ENCODE measurements around the gene TEX44. TPM values are rescaled to one million over a fixed set of nuclear protein-coding genes. Genes with fewer than 3 reads are reported as not detected.

The TEX44 gene
- total and polyA plus RNA-seq, 4 donors = not detected

GRCh38 chr2:231613663-231614558 lies 21.2 kb downstream of the TEX44 start:
- Histone ChIP-seq H3K27me3 (ENCODE audit: control insufficient read depth in 3 of 3, insufficient read depth in 3 of 3, low read length in 2 of 3) (no peaks in the 10 kb centered on the region), H3K9ac (ENCODE audit: insufficient read depth in 1 of 2, low read length in 2 of 2) (peak overlapping the region; percentile 58 to 68), H3K27ac (ENCODE audit: low read depth in 1 of 2, low read length in 1 of 2) (peak overlapping the region; percentile 97 to 99), H3K4me1 (ENCODE audit: control insufficient read depth in 5 of 5, insufficient read depth in 5 of 5, low read length in 5 of 5) (peaks cover 4 to 32% (median 23%) of the 10 kb centered on the region in 5 donors), H3K9me3 (ENCODE audit: control insufficient read depth in 4 of 4, insufficient read depth in 3 of 4, low read length in 3 of 4) (peaks cover 0 to 2% (median 0%) of the 10 kb centered on the region in 4 donors), H3K36me3 (ENCODE audit: control insufficient read depth in 4 of 4, insufficient read depth in 4 of 4, low read length in 4 of 4) (no peaks in the 10 kb centered on the region), H3K4me3 (peak overlapping the region; percentile 48)
- DNase-seq (peak; percentile 87 to 91 (median 89)), ATAC-seq (ENCODE audit: insufficient read depth, low FRiP score) (peak; percentile 77)
- WGBS, 2 donors = 1% methylated on average over 67 to 86 of the region's 86 CpGs
- TF ChIP-seq CTCF (IDR thresholded peaks at IDR 0.05; ENCODE audit: control extremely low read depth, extremely low read depth) = no peak

GRCh38 chr2:231614559-231615057 lies 21.9 kb downstream of the TEX44 start:
- H3K9ac ChIP-seq (ENCODE audit: insufficient read depth in 1 of 2, low read length in 2 of 2) = peak overlapping the region; percentile 68 to 87
- no peak for ATAC-seq (ENCODE audit: insufficient read depth, low FRiP score)
- peak overlapping the region; percentile 48 for H3K4me3 ChIP-seq
- DNase-seq = peak; percentile 67 to 72 (median 69)
- H3K36me3 ChIP-seq (ENCODE audit: control insufficient read depth in 4 of 4, insufficient read depth in 4 of 4, low read length in 4 of 4) = no peaks in the 10 kb centered on the region
- H3K4me1 ChIP-seq (ENCODE audit: control insufficient read depth in 5 of 5, insufficient read depth in 5 of 5, low read length in 5 of 5) = peaks cover 4 to 32% (median 23%) of the 10 kb centered on the region in 5 donors
- H3K27ac ChIP-seq (ENCODE audit: low read depth in 1 of 2, low read length in 1 of 2) = peak overlapping the region; percentile 97 to 99
- 0 to 2% methylated on average over 46 of the region's 46 CpGs for WGBS, 2 donors
- peaks cover 0 to 2% (median 0%) of the 10 kb centered on the region in 4 donors for H3K9me3 ChIP-seq (ENCODE audit: control insufficient read depth in 4 of 4, insufficient read depth in 3 of 4, low read length in 3 of 4)
- TF ChIP-seq CTCF (IDR thresholded peaks at IDR 0.05; ENCODE audit: control extremely low read depth, extremely low read depth) = no peak
- H3K27me3 ChIP-seq (ENCODE audit: control insufficient read depth in 3 of 3, insufficient read depth in 3 of 3, low read length in 2 of 3) = no peaks in the 10 kb centered on the region

GRCh38 chr2:231615058-231615671 lies 22.5 kb downstream of the TEX44 start:
- peaks cover 0 to 2% (median 0%) of the 10 kb centered on the region in 4 donors for H3K9me3 ChIP-seq (ENCODE audit: control insufficient read depth in 4 of 4, insufficient read depth in 3 of 4, low read length in 3 of 4)
- H3K27me3 ChIP-seq (ENCODE audit: control insufficient read depth in 3 of 3, insufficient read depth in 3 of 3, low read length in 2 of 3) = no peaks in the 10 kb centered on the region
- peak overlapping the region; percentile 68 to 87 for H3K9ac ChIP-seq (ENCODE audit: insufficient read depth in 1 of 2, low read length in 2 of 2)
- H3K4me1 ChIP-seq (ENCODE audit: control insufficient read depth in 5 of 5, insufficient read depth in 5 of 5, low read length in 5 of 5) = peaks cover 4 to 32% (median 23%) of the 10 kb centered on the region in 5 donors
- no peaks in the 10 kb centered on the region for H3K36me3 ChIP-seq (ENCODE audit: control insufficient read depth in 4 of 4, insufficient read depth in 4 of 4, low read length in 4 of 4)
- H3K27ac ChIP-seq (ENCODE audit: low read depth in 1 of 2, low read length in 1 of 2) = peak overlapping the region; percentile 97 to 99
- WGBS, 2 donors = 19 to 24% methylated on average over 31 of the region's 31 CpGs
- H3K4me3 ChIP-seq = peak overlapping the region; percentile 48
- no peak for TF ChIP-seq CTCF (IDR thresholded peaks at IDR 0.05; ENCODE audit: control extremely low read depth, extremely low read depth)
- DNase-seq = peak in 2 of 3 donors; percentile 49 to 51
- no peak for ATAC-seq (ENCODE audit: insufficient read depth, low FRiP score)
